ENCODE measurements around the gene LRRC26.
A peak's percentile ranks its signal among the peaks of the same experiment; 100 is the strongest.

Gene LRRC26

DNA sequence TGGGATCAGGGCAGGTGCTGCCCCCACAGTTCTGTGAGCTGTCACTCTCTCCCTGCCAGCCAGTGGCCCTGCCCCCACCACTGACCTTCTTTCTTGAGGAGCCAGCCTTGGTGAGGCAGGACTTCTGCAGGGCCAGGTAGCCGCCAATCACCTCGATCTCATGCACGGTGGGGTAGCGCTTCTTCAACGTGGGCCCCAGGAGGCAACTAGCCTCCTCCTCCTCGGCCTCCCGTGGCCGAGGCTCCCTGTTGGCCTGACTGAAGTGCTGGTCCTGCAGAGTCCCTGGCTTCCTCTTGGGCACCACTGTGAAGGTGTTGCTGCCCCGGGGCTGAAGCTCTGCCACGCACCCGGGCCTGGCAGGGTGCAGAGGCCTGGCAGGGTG is 29.0 kb upstream of the LRRC26 start:
- DNase-seq (ENCODE audit: low read depth) = no peak

DNA sequence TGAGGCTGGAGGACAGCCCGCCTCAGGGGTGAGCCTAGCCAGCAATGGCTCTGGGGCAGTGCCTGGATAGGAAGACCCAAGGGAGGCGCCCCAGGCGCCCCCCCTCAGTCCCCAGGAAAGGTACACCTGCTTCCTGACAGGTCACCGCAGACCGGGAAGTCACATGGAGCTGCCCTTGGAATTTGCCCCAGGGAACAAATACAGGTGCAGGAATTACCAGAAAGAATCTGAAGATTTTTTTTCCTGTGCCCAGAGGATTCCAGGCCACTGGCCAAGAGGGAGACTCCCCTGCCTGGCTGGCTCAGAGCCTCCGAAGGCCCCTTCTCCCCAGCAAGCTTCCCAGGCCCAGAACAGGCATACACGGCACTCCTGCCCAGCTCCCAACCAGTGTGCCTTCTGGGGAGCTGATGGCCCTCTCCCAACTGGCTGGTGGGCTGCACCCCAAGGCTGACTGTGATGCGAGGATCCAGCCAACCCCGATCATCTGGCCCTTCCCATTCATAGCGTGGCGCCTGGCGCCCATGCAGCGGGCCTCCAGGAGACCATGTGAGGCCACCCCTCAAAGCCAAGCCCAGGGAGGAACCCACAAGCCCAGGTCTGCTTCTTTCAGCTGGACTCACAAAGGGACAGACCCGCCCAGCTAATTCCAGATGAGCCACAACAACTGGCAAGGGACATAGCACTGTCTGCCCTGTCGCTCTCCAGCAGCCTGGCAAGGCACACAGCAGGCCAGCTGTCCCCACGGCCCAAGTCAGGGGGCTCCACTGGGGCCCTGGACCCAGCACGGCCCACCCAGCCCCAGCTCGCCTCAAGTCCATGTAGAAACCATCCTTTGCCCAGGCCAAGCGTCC is 28.4 kb upstream of the LRRC26 start:
- no peak for DNase-seq (ENCODE audit: low read depth)

DNA sequence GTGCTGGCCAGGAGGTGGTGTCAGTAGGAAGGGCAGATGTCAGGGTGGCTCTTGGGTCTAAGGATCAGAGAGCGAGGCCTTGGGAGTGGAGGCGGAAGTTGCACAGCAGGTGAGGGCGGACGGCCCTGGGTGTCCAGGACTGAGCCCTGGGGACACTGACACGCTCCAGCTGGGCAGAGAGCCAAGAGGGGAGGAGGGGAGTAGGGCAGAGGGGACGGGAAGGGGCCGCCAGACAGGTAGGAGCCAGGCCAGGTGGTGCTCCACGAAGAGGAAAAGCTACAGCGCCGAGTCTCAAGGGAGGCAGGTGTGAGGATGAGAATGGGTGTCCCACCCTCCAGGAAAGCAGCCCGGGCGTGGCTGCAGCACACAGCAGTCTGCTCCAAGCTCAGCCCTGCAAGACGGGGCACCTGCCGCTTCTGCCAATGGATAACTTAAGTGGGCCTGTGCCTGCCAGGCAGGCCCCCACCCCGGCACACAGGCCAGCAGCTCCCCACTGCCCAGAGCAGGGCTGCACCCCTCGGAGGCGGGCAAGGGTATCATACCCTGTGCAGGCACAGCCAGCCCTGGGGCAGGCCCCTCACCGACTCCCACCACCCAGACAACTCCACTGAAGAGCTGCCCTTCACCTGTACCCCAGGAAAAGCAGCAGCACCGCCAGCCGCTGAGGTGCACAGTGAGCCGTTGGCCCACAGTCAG is 25.8 kb upstream of the LRRC26 start:
- DNase-seq (ENCODE audit: low read depth) = no peak

DNA sequence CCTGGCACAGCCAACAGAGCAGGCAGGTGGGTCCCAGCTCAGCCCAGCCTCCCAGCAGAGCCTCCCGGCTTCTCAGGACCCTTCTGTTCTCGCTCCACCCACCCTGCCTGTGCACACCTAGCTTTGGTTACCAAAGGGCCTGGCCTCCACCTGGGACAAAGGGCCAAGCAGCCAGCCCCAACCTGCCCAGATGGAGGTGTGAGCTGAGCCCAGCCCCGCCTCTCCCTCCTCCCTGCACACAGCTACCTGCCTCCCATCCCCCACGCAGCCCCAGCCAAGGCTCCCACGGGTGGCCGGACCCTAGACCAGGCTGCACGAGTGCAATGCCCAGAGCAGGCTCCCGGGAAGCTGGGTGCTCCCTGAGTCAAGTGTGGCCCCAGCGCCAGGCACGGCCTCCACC is 25.1 kb upstream of the LRRC26 start:
- no peak for DNase-seq (ENCODE audit: low read depth)

DNA sequence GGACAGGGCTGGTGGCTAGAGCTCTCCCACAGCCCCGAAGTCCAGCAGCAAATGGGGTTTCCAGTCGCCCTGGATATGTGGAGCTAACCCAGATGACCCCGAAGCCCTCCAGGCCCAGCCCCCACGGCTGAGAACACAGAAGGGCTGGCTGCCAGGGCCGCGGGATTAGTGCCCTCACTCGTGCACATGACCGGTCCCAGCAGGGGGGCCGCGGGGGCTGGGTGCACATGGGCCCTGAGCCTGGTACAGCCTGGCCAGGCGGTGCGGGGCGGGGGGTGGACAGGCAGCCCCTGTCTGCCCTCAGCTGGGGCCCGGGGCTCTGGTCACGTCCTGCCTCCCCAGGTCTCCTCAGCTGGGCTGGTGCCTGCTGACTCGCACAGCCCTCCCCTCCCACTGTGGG is 24.5 kb upstream of the LRRC26 start:
- DNase-seq (ENCODE audit: low read depth) = no peak

DNA sequence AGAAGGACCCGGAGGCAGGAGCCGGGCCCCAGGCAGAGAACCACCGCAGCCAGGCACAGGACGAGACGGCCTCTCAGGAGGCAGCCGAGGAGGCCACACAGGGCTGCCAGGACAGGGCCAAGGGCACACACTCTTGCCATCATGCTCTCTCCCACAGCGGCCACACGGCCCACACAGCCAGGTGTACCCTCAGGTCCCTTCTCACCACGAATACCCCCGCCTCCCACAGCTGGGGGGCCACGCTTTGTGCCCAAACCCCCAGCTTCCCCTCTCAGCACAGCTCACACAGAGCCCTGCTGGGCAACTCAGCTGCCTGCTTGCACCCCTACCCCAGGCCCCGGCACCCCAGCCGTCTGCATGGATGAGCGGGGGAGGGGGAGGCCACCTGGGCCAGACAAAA is 23.9 kb upstream of the LRRC26 start:
- DNase-seq (ENCODE audit: low read depth) = no peak

DNA sequence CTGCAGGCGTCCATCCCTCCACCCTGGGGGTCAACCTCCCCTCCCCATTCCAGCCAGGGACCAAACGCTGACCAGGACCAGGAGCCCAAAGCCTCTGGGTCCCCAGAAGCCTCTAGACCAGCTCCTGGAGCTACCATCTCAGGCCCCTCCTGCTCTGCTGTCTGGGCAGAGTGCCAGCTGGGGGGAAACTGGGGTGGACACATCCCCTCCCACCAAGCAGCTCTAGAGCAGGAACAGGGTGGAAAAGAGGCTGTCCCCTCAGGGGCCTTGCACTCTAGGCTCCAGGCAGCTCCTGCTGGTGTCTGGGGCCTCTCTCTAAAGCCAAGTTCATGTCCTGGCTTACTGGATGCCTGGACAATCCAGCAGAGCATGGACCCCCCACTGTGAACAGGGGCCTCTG is 23.0 kb upstream of the LRRC26 start:
- DNase-seq (ENCODE audit: low read depth) = no peak

DNA sequence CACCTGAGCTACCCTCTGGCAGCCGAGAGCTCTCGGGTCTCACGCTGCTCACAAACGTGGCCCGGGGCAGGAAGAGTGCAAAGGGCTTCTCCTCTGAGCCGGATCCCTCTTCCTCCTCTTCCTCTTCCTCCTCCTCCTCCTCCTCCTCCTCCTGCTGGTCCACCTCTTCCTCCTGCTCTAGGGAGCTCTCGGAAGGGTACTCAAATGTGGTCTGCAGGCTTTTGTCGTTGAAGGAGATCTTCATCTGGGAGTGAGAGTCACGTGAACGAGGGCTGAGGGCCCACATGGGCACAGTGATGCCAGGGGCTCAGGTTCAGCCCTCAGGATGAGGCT is 22.6 kb upstream of the LRRC26 start:
- DNase-seq (ENCODE audit: low read depth) = no peak

DNA sequence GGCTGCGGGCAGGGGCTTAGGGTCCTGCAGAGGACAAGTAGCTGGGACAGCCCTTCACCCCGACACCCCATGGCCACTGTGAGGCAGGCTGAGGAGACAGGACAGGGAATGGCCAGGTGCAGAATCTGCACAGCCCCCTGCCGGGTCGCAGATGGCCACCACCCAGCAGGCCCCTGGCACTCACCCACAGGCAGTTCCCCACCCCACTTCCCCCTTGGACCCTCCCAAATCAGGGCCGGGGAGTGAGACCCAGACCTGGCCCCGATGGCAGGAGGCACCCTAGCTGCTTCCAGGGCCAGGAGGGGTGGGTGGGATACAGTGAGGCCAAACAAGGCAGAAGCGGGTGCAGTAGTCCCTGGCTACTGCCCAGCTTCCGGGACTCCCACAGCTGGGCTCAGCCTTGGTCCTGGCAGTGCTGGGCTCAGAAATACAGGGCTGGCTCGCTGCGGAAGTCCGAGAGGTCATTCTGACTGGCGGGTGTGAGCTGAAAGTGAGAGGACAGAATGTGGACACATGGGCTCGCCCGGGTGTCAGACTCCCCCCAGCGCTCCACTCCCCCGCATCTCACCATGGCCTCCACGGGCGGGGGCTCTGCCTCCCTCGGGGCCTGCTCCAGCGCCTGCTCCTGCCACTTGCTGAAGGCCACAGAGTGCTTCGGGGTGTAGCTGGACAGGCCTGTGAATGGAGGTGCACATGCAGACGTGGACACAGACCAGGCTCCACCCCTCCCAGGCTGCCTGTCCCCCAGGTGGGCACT is 22.0 kb upstream of the LRRC26 start:
- no peak for DNase-seq (ENCODE audit: low read depth)

DNA sequence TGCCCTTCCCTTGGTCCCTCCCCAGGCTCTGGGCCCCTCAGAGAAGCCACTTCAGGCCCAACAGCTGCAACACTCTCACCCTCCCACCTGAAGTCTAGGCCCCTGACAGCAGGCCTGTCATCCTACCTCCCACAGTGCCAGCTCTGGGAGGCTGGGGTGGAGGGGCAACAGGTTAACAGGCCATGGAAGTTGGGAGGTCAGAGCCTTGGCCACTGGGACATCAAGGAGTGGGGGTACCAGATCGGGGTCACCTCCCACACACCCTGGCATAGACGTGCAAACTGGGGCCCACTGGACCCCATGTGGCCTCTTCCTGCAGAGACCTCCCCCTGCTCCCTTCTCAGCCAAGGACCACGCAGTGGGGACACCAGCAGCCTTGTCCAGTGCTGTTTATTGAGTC is 21.4 kb upstream of the LRRC26 start:
- no peak for DNase-seq (ENCODE audit: low read depth)

DNA sequence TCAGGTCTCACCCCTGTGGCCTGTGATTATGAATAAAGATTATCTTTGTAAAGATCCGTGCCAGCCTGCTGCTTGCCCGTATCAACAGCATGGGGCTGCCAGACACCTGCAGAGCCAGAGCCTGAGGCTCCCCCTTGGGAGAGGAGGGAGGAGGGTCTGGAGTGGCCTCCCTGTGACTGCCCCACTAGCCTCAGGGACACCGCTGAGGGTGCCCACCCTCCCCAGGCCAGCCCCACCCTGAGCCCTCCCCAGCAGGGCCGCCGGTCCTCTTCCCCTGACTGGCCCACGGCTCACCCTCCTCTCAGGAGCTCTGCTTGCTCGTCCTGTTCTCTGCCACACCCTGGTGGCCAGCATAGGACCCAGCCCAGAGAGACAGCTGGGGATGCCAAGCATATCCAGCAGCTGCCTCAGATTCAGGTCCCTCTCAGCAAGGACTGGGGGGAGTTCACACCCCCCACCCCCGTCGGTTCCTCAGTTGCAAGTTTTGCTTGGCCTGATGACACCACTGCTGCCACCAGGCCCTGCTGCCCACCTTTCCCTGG is 20.5 kb upstream of the LRRC26 start:
- DNase-seq (ENCODE audit: low read depth) = no peak

DNA sequence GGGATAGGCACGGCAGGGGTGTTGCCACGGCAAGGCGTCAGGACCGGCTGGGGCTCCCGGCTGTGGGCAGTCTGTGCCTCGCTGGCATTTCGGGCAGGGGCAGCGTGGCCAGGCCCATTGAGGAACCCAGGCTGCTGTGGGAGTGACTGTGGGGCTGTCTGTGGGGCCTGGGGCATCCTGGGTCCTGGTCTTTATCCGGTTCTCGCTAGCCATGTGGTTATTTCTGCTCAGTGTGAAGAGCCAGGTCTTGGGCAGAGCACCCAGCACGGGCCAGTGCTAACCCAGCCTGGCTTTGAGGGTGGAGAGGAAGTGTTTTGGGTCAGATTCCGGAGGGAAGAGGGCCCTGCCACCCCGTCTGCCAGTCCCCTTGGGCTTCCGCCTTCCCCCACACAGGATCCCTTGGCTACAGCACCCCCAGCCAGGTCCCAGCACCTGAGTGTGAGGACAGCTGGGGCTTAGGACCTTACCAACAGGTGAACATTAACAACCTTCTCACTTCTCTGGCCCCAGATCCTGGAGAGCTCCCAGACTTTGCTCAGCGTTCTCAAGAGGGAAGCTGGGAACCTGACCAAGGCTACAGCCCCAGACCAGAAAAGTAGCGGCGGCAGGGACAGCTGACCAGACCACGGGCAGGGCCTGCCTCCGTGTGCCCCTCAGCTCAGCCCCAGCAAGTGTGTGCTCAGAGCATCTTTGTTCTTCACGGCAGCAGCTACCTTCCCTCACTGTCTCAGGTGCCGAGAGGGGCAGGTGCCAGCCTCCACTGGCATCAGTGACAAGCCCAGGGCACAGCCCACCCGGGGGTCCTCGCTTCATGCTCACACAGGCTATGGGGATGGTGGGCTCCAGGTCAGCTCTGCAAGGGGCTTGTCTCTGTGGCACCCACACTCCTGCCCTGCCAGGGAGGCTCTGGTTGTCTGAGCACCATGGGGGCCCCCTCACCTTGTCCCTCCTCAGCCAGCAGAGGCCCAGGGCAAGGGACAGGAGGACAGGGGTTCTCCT is 19.7 kb upstream of the LRRC26 start:
- DNase-seq (ENCODE audit: low read depth) = no peak

DNA sequence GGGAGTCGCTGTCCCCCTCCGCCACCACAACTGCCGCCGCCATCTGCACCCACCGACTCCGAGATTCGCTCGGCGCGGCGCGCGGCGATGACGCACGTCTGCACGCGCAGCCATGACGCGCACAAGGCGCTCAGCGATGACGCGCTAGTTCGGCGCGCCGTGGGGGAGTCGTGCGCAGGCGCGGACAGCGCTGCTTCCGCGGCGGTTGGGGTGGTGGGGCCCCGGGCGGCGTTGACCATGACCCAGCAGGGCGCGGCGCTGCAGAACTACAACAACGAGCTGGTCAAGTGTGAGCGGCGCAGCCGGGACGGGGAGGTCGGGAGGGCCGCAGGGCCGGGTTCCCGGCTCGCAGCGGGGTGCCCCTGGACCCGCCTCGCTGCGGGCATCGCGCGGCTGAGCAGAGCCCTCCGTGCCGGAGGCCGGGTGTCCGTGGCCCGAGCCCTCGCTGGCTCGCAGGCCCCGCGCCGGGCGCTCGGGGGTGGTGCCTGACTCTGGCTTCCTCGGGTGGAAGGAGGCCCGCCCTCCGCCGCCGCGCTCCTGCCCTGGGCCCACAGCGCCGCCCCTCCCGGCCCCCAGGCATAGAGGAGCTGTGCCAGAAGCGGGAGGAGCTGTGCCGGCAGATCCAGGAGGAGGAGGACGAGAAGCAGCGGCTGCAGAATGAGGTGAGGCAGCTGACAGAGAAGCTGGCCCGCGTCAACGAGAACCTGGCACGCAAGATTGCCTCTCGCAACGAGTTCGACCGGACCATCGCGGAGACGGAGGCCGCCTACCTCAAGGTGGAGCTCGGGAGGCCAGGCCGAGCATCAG is 18.8 kb upstream of the LRRC26 start, which contains the start of the genes ANAPC2 and SSNA1:
TSS of gene ANAPC2 (minus strand) at position 71 of the 807 bp plus-strand sequence. CDS start at position 43, 28 bp downstream.
TSS of gene SSNA1 (plus strand) at position 187 of the 807 bp plus-strand sequence. CDS start at position 238, 51 bp downstream.
- DNase-seq (ENCODE audit: low read depth) = peak; percentile 88

DNA sequence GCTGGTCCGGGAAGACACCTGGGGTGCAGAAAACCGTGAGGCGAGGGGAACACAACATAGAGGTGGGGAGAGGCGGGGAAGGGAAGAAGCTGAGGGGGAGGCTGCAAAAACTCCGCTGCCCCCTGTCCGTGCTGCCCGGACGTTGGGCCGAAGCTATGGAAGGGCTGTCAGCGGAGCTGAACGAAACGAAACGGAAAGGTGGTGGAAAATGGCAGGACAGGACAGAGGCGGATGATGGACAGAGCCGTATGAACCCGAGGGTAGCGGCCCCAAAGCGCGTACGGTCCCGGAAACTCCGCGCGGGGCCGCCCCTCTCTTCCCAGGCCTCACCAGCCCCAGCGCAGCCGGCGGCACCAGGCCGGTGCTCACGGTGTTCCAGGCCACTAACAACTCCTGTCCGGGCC is 18.2 kb upstream of the LRRC26 start:
- no peak for DNase-seq (ENCODE audit: low read depth)

DNA sequence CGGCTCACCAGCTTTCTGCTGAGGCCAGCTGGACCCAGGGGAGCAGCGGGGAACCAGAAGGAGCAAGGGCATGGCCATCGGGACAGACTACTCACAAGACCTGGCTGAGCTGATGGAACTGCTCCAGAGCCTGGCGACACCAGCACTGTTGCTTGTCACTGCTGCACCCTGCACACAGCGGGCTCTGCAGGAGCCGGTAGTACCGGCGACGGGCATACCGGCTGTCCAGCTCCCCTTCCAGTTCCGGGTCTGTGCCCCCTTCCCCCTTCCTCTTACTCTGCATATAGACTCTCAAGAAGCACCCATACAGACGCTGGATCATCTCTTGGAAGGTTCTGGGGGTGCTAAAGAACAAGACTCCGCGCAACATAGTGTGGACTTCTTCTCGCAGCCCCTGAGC is 17.5 kb upstream of the LRRC26 start:
- DNase-seq (ENCODE audit: low read depth) = no peak

DNA sequence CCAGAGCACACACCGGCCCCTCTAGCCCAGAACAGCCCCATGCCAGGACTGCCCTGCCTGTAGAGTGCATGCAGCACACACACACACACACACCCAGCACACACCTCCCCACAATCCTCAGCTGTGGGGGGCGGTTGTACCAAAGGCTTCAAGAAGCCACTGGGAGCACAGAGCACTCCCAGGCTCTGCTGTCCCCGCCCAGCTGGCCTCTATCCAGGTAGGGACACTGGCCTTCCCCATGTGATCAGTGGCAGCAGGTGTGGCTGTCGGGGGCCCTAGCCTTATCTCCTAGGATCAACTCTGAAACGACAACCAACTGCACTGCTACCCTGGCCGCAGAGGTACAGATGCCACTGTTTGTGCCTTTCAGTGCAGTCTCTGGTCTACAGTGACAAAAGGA is 16.5 kb upstream of the LRRC26 start:
- DNase-seq (ENCODE audit: low read depth) = no peak

DNA sequence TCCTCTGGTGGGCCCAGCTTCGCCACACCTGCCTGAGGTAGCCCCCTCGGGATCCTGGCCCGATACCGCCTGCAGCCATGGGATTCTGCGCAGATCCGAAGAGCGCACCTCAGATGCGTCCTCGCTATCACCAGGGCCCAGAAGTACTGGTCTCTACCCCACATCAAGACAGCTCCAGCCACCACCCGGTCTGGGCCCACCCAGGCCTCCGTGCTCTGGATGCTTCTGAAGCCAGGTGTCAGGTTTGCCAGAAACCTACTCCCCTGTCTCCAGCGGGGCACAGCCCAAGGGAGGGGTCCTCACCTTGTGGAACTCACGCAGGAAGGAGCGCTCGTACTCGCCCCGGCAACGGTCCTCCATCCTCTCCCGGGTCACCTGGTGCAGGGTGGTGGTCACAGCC is 16.1 kb upstream of the LRRC26 start:
- DNase-seq (ENCODE audit: low read depth) = no peak

DNA sequence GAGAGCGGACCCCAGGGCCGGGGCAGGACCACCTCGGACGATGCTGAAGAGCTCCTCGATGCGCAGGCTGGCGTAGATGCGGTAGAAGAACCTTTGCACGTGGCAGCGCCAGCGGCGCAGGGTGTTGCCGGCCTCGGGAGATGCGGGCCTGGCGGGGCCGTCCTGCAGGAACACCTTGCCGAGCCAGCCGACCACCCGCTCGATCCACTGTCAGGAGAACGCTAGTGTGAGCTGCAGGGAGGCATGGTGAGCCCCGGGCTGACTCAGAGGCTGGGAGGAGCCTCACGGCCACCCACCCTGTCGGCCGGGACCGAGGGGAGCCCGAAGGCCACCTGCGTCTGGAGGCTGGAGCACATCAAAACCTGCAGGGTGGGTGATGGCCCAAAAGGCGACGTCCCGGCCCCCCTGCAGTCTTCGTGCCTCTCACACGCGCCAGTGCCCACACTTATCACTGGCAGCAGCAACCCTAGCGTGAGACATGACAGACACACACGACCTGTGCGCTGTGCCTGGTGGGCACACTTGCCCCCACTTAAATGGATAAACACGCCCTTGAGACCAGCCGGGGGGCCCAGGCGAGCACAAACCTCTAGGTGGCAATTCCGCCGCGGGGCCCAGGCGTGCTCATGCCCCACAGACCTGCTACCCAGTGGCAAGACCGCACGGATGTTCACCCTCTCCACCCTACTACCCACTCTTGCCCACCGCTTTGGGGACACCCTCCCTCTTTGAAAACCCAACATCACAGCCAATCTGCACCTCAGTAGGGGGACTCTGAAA is 15.2 kb upstream of the LRRC26 start:
- DNase-seq (ENCODE audit: low read depth) = no peak

DNA sequence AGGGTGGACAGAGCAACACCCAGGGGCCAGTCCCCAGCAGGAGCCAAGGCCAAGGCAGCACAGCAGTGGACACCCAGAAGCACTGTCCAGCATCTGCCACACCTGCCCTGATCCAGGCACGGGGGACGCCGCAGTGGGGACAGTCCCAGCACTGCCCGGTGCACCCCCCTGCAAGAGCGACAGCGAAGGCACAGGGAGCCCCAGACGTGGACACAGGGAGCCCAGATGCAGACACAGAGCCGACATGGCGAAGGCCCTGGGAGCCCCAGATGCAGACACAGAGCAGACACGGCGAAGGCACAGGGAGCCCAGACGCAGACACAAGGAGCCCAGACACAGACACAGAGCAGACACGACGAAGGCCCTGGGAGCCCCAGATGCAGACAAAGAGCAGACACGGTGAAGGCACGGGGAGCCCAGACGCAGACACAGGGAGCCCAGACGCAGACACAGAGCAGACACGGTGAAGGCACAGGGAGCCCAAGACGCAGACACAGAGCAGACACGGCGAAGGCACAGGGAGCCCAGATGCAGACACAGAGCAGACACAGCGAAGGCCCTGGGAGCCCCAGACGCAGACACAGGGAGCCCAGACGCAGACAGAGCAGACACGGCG is 14.2 kb upstream of the LRRC26 start:
- no peak for DNase-seq (ENCODE audit: low read depth)

Data from stimulated activated CD8-positive, alpha-beta memory T cell treated with anti-CD3 and anti-CD28 coated beads, Interleukin-12 subunit alpha, Interleukin-12 subunit beta, amount 100 ng/mL, for 1 hour (primary cell).